GM21786 (cell line): Measurements from ENCODE around the gene TENM3.

Experiments used
- ATAC-seq: cut with Tn5 transposase; IDR thresholded peaks from one replicate; pipeline ENCODE4 v1.9.1; 2021; ENCODE audit not compliant: unreplicated experiment

Gene TENM3

GRCh38 chr4:182828360-182829025 is 585.3 kb downstream of the TENM3 start:
- ATAC-seq = no peak

DNA sequence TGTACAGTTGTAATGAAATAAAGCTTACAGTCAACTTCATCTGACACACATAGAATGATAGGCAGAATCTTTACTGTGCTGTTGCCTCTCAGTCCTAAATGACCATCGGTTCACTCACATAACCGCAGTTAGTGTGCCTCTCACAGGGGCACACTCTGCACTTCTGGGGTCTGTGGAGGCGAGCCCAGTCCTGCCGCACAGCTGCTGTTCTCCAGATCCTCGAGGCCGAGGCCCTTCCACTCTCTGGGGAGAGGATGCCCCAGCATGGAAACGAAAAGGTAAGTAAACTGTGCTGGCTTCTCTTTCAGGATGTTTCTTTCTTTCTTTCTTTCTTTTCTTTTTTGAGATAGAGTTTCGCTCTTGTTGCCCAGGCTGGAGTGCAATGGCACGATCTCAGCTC is 586.0 kb downstream of the TENM3 start:
- no peak for ATAC-seq

DNA sequence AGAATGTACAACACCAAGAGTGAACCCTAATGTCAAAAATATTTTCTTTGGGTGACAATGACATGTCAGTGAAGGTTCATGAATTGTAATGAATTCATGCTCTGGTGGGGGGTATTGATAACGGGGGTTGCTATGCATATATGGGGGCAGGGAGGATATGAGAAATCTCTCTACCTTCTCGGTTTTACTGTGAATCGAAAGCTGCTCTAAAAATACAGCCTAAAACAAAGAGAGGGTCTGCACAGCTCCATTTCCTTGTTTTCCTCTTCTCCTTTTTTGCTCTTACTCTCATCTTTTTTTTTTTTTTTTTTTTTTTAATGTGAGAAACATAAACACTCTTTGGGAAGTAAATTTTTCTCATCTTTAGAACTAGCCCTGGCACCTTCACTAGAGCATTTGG is 588.2 kb downstream of the TENM3 start:
- peak; percentile 30 for ATAC-seq

DNA sequence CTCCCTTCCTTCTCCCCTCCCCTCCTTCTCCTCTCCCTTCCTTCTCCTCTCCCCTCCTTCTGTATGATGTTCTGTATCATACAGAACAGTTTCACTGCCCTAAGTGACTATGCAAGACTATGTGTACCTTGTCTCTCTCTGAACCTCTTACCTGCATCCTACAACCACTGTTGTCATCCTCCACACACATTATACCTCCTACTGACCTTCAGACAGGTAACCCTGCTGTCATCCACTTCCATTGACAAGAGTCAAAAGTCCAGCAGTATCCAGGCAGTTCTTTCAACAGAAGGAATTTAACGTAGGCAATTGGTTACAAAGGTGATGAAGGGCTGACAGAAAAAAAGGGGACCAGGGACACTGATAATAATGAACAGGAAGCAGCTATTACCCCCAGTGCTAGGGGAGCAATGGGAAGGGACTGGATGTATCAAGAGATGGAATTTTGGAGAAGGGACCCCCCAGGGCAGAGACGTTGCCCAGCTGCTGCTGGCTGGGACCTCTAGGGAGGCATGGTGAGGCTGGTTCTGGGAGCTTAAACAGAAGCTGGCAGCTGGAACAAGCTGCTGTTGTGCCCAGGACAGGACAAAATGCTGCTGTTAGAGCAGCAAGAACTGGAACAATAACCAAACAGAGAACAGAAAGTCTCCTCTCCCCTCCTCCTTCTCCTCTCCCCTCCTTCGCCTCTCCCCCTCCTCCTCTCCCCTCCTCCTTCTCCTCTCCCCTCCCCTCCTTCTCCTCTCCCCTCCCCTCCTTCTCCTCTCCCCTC is 589.3 kb downstream of the TENM3 start:
- no peak for ATAC-seq

DNA sequence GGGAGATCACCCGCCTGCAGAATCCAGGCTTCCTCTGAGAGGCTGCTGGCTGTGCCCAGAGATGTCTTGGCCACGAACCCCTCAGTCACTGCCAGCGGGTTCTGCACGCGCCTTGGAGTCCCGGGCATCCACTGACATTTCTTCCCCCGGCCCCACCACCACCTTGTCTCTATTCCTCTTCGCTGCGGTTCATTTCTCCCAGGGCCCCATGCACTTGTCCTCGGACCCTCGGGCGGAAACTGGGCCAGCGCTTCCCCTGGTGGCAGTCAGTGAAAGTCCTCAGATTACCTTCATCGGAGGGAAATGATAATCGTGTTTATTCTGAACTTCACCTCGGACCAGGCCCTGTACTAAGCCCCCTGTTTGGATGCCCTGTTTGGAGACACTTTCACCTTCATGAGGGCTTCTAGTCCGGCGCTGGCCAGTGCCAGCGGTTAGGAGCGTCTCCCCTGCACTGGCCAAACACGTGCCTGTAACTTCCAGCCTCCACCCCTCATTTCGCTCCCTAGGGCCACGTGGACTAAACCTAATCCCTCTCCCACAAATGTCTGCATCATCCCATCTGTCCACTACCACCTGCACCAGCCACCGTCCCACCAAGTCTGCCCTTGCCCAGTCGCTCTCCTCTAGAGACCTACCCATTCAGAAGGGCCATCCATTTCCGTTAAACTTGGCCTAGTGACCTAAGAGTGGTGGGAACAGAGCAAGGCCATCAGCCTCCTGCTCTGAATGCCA is 592.0 kb downstream of the TENM3 start:
- ATAC-seq = no peak

GRCh38 chr4:182837831-182838230 is 594.6 kb downstream of the TENM3 start:
- ATAC-seq = no peak

DNA sequence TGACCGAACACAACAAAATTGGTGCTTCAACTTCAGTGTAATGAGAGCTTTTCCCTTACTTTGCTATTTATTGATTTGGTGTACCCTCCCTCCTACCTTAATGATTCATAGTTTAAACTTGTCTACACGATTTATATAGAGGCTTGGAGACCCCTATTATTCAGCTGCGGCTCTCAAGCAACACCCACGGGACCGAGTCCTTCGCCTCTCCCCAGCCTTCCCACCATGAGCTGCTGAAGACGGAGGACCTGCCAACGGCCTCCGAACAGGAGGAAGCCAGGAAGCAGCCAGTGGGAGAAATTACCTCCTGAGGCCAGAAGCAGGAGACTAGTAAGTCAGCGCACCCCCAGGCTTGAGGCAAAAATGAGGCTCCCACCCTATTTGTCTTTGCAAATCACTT is 595.3 kb downstream of the TENM3 start:
- ATAC-seq = no peak

GRCh38 chr4:182839256-182839655 is 596.1 kb downstream of the TENM3 start:
- no peak for ATAC-seq

DNA sequence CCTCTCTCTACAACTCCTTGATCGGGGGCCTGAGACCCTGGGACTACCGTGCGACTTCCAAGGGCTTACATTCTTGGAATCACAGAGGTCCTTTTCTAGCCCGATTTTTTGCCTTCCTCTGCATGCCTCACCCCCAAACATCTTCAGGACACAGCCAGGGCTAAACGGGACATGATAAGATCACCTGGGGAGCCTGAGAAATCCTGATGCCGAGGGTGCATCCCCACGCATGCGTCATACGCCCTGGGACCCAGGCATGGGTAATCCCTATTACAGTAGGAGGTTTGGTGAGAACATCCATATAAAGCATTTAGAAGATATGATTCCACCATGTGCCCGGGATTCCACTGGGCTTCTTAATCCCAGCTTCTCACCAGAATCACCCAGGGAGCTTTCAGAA is 596.9 kb downstream of the TENM3 start:
- ATAC-seq = no peak

DNA sequence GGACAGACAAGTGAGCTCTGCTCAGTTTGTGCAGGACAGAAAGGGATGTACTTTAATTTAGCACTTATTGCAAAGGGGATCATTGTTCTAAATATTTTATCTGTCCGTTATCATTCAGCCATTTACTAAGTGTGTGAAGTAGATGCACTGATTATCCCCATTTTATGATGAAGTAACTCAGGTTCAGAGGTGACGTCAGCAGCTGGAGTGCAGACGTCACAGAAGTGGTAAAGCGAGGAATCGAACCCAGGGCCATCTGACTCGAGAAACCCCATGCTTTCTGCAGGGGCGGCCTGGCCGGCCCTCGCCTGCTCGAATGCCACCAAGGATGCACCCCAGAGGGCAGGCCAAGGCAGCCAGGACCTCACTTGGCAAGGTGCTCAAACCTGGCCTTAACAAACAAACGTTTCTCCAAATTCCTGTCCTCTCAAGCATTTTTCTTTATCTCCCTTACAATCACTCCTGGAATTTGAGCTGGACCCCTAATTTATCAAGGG is 599.0 kb downstream of the TENM3 start:
- no peak for ATAC-seq

GRCh38 chr4:182842759-182843390 is 599.7 kb downstream of the TENM3 start:
- no peak for ATAC-seq

DNA sequence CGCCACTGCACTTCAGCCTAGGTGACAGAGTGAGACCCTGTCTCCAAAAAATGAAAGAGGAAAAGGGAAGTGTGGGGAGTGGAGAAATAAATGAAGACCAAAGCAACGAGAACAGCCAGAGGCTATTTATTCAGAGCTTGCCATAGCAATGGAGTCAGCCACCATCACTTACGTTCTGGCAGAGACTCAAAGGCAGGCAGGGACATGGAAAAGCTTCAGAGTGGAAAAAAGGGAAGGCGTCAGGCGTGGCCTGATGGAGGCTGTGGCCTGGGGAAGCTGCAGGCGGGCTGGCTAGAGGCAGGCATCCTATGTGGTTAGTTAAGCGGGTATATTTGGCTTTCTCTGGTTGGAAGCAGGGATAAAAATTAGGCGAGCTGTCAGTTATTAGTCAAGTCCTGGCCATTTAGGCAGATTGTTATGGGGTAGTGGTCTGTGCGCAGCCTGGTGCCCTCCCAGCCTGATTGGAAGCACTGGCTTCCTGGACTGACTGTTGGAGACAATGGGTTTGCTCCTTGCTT is 600.7 kb downstream of the TENM3 start:
- no peak for ATAC-seq

- no peak for ATAC-seq
Measured at GRCh38 chr4:182845618-182846017, 602.4 kb downstream of the TENM3 start.

- ATAC-seq = no peak
Measured at GRCh38 chr4:182846036-182846435, 602.8 kb downstream of the TENM3 start.

DNA sequence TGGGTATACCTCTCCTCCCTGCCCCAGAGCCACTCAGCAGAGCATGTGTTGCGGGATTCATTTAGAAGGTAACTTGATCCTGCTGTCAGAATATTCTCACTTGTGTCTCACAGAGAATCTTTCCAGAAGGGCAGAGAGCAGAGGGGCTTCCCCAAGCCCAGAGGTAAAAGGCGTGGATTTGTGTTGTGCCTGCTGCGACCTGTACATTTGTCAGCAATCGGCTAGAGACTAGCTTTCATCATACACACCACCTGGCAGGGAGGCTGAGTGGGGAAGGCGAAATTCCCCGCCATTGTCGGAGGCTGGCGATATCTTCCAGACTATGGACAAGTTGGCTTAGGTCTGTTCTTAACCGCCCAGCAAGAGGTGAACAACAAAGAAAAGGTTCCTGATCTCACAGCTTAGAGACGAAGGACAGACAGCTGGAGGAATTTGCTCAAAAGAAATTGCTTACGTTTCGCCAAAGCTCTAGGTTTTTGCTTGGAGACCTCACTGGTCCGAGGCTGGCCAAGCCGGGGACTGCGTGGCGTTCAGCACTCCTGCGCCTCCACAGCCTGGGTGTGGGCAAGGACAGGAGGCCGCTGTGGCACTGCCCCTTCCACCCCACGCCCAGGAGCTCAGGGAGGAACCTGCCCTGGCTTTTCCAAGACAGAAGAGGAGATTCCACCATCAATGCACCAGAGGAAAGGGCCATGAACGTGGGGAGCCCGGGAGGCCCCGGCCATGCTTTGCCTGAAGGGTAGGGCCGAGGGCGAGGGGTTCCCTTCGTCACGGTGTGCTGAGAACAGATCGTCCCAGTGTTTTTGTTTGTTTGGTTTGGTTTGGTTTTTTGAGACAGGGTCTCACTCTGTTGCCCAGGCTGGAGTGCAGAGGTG is 604.6 kb downstream of the TENM3 start:
- no peak for ATAC-seq

- ATAC-seq = no peak
Measured at GRCh38 chr4:182848685-182849084, 605.5 kb downstream of the TENM3 start.
